IPS DF 19.7 (cell line): Measurements from ENCODE around the gene USP43.
"Not testable (repeated sequence)": the region's sequence is repeated elsewhere in the genome, so short reads cannot be mapped to it uniquely, and the experiment has no call there.

Source experiments
- DNase-seq: peaks from one replicate; pipeline ENCODE4 v3.0.0-alpha.2; 2013; ENCODE audit warnings: low read depth, low spot score

USP43 gene, protein sequence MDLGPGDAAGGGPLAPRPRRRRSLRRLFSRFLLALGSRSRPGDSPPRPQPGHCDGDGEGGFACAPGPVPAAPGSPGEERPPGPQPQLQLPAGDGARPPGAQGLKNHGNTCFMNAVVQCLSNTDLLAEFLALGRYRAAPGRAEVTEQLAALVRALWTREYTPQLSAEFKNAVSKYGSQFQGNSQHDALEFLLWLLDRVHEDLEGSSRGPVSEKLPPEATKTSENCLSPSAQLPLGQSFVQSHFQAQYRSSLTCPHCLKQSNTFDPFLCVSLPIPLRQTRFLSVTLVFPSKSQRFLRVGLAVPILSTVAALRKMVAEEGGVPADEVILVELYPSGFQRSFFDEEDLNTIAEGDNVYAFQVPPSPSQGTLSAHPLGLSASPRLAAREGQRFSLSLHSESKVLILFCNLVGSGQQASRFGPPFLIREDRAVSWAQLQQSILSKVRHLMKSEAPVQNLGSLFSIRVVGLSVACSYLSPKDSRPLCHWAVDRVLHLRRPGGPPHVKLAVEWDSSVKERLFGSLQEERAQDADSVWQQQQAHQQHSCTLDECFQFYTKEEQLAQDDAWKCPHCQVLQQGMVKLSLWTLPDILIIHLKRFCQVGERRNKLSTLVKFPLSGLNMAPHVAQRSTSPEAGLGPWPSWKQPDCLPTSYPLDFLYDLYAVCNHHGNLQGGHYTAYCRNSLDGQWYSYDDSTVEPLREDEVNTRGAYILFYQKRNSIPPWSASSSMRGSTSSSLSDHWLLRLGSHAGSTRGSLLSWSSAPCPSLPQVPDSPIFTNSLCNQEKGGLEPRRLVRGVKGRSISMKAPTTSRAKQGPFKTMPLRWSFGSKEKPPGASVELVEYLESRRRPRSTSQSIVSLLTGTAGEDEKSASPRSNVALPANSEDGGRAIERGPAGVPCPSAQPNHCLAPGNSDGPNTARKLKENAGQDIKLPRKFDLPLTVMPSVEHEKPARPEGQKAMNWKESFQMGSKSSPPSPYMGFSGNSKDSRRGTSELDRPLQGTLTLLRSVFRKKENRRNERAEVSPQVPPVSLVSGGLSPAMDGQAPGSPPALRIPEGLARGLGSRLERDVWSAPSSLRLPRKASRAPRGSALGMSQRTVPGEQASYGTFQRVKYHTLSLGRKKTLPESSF

DNA sequence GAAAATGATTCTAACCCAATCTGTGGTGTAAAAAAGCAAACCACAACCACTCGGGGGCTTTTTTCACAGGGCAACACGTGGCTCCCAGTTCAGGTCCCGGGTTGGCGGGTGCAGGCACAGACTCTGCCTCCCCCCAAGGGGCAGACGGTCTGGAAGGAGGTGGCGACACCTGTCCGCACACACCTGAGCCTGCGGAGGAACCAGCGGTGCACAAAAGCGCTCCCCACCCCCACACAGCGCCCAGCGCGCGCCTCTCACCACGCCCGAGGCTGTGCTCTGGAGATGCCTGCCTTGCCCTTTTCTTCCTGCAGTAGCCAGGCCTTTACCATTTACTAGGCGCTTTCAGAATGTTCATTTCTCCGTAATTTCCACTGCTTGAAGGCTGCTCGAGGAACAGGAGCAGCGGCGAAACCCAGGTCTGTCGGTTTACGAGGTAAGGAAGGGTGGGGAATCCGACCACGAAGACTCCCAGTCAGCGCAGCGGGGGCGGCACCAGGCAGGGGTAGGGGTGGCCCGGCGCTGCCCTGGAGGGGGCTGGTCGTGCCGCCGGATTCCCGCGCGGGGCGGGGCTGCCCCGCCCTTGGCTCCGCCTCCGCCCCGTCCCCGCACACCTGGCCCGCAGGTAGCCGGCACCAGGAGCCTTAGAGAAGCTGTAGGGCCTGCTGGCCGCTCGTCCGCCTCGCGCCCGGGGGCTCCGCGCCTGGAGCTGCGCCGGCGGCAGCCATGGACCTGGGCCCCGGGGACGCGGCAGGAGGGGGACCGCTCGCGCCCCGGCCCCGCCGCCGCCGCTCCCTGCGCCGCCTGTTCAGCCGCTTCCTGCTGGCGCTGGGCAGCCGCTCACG lies at the start of gene USP43:
USP43 (plus strand) TSS at position 608 of the 842 bp plus-strand sequence; CDS start at position 724, 116 bp downstream.
- no peak for DNase-seq

DNA sequence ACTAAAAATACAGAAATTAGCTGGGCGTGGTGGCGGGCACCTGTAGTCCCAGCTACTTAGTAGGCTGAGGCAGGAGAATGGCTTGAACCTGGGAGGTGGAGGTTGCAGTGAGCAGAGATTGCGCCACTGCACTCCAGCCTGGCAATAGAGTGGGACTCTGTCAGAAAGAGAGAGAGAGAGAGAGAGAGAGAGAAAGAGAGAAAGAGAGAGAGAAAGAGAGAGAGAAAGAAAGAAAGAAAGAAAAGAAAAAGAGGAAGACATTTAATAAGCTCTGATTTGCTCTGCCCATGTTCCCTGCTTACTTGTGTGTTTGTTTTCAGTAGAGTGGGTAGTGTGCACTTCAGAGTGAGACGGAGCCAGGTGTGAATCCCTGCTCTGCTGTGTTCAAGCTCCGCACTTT lies 47.7 kb upstream of the USP43 start:
- DNase-seq, result not testable (repeated sequence)

DNA sequence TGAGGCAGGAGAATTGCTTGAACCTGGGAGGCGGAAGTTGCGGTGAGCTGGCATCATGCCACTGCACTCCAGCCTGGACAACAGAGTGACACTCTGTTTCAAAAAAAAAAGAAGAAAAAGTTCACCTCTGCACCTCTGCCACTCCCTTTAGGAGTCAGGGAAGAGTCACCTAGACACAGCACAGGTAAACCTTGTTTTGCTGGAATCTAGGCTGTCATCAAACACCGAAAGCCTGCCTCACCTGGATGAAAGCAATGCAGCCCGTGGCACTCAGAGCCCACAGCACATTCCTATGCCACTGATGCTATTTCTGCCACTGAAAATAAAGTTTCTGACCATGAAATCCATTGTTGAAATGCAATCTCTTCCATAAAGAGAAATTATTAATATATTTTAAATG lies 46.7 kb upstream of the USP43 start:
- DNase-seq, result no peak

DNA sequence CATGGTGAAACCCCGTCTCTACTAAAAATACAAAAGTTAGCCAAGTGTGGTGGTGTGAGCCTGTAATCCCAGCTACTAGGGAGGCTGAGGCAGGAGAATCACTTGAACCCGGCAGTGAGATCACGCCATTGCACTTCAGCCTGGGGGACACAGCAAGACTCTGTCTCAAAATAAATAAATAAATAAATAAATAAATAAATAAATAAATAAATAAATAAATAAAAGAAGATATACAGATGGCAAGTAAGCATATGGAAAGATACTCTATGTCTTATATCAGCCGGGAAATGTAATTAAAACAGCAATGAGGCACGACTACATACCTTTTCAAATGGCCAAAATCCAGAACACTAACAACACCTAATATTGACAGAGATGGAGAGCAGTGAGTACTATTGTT lies 40.7 kb upstream of the USP43 start:
- DNase-seq, result not testable (repeated sequence)

DNA sequence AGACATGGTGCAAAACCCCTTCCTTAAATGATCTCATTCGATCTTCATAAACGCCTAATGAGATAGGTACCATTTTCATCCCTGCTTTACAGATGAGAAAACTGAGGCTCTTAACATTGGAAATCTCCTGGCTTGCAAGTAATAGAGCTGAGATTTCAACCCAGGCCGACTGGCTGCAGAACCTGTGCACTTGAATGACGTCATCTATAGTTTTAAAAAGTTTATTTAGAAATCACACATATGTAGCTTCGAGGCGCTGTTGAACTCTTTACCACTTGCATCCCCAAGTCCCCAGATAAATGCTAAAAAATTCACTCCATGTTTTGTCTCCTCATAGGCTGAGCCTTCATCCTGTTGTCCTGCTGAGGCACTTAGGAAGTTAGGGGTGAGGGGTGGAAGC lies 38.9 kb upstream of the USP43 start:
- no peak for DNase-seq

DNA sequence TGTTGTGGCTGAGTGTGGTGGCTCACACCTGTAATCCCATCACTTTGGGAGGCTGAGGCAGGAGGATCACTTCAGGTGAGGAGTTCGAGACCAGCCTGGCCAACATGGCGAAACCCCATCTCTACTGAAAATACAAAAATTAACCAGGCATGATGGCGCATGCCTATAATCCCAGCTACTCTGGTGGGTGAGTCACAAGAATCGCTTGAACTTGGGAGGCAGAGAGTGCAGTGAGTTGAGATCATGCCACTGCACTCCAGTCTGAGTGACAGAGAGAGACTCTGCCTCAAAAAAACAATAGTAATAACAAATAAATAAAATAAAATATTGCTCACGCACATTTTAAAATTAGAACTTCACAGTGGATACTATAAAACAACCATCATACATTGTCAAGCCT lies 38.3 kb upstream of the USP43 start:
- DNase-seq, result not testable (repeated sequence)

DNA sequence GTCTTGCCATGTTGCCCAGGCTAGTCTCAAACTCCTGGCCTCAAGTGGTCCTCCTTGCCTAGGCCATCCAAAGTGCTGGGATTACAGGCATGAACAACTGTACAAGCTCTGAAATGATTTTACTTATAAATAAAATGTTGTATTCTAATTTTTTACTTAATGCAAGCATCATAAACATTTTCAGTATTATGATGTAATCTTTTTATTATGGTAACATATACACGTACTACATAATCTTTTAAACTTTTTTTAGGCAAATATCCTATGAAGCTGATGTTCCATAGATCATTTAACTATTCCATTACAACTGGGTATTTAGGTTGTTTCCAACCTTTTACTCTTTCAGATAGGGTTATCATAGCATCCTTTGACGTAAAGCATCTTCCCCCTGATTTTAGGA lies 33.8 kb upstream of the USP43 start:
- DNase-seq, result no peak

DNA sequence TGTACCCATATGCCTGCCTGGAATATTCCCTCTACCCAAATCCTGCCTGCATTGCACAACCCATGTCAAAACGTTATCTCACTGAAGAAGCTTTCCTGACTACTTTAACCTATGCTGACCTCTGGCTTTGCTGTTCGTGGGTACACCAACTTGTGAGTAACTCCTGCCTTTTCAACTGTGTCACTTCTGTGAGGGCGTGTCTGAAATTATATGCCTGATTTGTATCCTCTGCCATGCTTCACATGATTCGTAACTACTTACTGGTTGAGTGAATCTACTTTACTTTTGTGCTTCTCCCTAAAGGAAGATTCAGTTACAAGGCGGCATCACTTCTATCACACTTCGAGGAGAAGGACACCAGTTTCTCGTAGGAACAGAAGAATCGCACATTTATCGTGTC lies 33.3 kb upstream of the USP43 start:
- no peak for DNase-seq

DNA sequence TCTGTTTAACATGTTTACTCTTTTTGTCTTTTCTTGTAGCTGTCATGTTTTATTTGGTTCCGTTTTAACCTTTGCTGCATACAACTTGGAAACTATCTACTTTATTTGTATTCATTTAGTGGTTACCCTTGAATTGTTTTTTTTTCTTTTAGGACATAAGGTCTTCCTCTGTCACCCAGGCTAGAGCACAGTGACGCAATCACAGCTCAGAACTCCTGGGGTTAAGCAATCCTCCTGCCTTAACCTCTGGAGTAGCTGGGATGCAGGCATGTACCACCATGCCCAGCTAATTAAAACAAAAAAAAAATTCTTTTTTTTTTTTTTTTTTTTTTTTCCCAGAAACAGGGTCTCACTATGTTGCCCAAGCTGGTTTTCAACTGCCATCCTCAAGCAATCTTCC lies 29.8 kb upstream of the USP43 start:
- DNase-seq, result no peak

DNA sequence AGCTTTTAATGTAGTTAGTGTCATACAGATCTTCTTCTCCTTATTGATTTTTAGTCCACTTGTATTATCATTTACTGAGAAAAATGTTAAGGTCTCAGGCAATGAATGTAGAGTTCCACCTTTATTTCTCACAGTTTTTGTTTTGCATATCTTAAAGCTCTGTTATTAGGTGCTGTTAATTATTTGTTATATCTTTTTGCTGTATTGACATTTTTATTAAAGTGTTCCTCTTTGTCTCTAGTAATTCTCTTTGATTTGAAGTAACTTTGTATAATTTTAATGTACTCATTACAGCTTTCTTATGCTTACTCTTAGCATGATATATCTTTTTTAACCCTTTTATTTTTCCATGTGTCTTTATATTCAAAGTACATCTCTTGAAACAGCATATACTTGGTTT lies 22.4 kb upstream of the USP43 start:
- no peak for DNase-seq

DNA sequence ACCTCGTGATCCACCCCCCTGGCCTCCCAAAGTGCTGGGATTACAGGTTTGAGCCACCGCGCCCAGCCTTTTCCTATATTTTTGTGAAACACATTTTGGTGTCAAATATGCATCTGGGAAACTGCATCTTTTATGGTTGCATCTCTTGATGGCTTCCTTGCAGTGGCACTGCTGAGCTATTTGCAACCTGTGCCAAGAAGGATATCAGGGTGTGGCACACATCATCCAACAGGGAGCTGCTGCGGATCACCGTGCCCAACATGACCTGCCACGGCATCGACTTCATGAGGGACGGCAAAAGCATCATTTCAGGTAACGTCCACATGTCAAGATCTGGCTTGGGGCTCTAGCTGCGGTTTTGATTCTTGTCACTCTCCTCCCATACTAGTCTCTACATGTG lies 16.8 kb upstream of the USP43 start:
- no peak for DNase-seq

DNA sequence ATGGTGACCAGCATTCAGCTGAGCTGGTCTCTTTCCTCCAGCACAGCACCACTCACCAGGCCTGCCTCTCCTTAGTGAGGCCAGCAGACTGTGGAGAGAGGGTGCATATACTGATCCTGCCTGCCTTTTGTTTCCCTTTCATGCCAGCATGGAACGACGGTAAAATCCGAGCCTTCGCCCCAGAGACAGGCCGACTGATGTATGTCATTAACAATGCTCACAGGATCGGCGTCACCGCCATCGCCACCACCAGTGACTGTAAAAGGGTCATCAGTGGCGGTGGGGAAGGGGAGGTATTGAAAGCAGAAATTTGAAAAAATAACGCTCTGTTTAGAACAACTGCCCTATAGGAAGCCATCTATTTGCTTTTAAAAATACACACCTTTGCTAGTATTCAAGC lies 12.6 kb upstream of the USP43 start:
- no peak for DNase-seq

DNA sequence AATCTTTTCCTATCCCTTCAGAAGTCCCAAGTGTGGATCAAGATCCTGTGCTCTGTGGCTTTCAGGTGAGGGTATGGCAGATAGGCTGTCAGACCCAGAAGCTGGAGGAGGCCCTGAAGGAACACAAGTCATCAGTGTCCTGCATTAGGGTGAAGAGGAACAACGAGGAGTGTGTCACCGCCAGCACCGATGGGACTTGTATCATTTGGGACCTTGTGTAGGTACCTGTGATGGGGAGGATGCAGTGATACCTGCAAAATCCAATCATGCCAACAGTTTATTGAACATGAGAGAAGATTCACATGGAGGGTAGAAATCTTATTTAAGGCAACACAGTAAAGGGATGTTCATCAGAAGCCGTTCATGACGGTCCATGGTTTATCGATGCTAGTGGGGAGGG lies 10.0 kb upstream of the USP43 start:
- no peak for DNase-seq

DNA sequence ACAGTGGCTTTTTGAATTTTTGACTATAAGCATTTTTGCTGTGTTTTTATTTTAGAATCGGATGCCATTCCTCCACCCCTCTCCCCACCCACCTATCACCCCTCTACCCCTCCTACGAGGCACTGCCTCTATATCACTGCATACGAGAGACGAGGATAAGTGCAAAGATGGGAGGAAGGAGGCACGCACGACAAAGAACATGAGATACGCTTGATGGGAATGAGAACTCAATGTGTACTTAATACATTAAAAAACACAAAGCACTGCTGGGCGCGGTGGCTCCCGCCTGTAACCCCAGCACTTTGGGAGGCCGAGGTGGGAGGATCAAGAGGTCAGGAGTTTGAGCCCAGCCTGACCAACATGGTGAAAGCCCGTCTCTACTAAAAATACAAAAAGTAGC lies 8.8 kb upstream of the USP43 start:
- no peak for DNase-seq

DNA sequence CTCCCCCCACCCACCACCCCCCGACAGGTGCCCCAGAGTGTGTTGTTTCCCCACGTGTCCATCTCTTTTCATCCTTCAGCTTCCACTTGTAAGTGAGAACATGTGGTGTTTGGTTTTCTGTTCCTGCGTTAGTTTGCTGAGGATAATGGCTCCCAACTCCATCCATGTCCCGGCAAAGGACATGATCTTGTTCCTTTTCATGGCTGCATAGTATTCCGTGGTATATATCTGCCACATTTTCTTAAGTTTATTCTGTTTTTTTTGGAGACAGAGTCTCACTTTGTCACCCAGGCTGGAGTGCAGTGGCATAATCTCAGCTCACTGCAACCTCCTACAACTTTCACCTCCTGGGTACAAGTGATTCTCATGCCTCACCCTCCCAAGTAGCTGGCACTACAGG lies 4.9 kb upstream of the USP43 start:
- not testable (repeated sequence) for DNase-seq

DNA sequence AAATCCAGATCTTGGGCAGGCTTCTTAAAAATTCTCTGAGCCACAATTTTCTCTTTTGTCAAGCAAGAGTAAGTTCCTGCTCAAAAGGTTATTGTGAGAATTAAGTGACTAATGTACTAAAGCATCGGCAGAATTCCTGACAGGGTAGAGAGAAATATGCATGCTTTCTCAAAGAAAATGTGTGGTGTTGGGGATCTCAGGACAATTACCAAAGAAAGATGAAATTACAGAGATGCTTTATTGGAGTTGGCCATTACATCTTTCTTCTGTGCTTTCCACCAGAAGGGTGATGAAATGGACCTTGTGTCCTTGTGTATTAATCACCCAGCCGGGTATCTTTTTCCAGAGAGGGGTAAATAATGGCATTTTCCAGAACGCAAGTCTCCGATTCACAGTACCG lies 1.7 kb upstream of the USP43 start:
- no peak for DNase-seq

DNA sequence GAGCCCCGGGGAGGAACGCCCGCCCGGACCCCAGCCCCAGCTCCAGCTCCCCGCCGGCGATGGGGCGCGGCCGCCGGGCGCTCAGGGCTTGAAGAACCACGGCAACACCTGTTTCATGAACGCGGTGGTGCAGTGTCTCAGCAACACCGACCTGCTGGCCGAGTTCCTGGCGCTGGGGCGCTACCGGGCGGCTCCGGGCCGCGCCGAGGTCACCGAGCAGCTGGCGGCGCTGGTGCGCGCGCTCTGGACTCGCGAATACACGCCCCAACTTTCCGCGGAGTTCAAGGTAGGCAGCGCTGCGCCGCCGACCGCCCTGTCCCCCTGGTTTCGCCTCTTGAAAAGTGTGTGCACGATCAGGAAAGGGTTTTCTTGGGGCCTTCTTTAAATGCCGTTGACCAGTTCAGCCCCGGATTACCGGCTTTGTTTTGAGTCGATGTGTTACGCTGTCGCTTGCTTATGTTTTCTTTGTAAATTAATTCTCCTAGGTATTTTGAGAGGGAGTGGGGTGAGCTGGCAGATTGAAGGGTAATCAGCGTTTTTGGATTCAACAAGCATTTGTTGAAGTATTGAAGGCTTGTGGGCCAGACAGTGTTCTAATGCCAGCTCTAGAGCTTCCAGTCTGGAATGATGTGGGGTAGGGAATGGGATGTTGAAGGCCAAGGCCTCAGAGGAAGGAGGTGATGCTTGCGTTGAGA lies 681 bp downstream of the USP43 start:
- DNase-seq, result no peak

DNA sequence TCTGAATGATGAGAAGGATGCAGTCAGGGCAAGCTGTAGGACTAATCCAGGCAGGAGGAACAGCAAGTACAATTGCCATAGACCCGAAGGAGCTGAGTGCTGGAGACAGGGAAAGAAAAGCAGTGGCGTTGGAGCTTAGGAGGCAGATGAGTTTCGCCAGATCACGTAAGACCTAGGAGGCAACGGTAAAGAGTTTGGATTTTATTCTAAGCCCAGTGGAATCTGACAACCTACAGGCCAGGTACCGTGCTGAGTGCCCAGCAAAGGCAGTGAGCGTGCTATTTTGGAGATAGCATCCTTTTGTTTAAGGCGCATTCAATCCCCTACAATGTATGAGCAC lies 1.2 kb downstream of the USP43 start:
- no peak for DNase-seq

DNA sequence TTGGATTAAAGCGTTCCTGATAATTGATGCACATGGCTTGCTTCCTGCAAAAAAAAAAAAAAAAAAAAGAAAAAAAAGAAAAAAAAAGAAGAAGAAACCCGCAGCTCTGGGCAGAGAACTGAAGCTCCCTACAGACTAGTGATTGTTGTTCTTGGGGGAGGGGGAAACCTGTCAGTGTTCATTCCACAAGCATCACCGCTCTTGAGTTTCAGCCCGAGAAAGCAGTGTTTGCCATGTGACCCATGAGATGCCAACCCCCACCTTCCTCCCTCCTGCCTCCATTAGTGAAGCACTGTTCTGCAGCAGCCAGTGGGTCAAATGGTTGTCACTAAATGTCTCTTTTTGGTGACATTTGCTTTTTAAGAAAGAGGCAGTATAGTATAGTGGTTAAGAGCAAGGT lies 1.7 kb downstream of the USP43 start:
- DNase-seq, result no peak

DNA sequence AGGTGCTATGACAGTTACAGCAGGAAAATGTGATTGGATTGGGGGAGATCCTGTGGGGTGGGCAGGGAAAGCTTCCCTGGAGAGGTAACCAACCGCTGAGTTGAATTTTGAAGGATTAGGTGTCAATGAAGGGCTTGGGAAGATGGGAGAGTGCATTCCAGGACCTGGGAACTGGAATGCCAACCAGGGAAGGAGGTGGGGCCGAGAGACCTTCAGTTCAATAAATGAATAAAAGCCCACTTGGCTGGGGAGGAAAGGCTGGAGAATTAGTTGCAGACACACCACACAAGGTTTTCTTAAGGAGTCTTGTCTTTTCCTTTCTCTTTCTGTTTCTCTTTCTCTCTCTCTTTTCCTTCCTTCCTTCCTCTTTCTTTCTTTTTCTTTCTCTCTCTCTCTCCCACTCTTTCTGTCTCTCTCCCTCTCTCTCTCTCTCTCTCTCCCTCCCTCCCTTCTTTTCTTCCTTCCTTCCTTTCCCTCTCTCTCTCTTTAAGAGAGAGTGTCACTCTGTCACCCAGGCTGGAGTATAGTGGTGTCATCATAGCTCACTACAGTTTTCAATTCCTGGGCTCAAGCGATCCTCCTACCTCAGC lies 3.3 kb downstream of the USP43 start:
- no peak for DNase-seq
